ENCODE data around the gene ERMP1.
"Not testable (repeated sequence)": the region's sequence is repeated elsewhere in the genome, so short reads cannot be mapped to it uniquely, and the experiment has no call there.

Gene ERMP1

DNA sequence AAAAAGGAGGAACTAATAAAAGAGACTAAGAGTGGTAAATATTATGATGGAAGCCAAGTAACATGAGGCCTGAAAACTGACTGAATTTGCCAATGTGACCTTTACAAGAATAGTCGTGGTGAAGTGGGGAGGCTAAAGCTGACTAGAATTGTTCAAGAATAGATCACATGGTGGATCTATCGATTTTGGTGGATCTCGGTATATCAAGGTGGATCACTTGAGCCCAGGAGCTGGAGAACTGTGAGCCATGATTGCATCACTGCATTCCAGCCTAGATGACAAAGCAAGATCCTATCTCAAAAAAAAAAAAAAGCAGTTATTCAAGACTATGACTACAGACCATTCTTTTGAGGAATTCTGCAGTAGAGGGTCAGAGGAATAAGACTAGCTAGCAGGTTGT lies 15.1 kb downstream of the ERMP1 start:
- DNase-seq (ENCODE audit: low spot score): no peak

DNA sequence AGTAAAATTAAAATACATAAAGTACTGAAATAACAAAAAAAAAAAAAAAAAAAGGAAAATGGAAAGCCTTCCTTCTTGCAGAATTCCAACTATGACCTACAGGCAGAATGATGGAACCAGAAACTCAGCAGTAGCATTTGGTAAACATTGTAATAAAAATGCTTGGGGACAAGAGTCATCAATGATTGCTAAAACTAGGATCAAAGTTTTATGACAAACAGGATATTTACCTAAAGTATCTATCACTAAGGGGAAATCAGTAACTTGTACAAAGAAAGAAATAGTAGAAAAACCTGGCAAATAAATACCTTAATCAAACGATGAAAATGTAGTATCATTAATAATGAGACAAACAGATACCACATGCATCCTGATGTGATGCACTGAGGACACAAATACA lies 17.5 kb downstream of the ERMP1 start:
- no peak for DNase-seq (ENCODE audit: low spot score)

DNA sequence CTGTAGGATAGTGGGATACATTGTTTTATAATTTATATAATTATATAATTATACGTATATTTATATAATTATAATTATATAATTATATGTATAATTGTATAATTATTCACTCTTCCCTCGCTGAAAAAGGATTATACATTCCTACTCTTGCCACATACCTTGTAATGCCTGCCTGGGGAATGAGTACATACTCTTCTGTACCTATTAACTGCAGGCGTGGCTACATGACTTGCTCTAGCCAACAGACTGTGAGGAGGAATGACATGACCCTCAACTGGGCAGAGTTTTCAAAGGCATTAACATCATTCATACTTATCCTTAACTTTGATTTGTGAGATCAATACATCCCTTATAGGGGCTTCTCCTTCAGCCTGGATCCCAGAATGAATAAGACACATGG lies 19.1 kb downstream of the ERMP1 start:
- no peak for DNase-seq (ENCODE audit: low spot score)

DNA sequence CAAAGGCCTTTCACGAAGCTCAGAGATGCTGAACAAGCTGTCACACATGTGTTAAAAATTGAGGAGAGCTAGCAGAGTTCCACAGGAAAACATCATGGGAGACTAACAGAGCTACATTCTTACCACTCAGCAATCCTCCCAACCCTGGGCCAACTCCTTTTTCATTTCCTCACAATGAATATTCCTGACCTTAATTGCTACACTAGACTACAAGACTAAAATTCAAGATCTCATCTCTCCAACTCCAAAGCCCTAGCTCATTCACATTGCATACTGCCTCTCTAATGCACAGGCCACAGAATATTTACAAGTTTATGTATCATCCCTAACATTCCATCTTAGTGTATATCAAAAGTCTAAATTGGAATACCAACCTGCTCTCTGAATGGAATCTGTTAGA lies 21.2 kb downstream of the ERMP1 start:
- no peak for DNase-seq (ENCODE audit: low spot score)

DNA sequence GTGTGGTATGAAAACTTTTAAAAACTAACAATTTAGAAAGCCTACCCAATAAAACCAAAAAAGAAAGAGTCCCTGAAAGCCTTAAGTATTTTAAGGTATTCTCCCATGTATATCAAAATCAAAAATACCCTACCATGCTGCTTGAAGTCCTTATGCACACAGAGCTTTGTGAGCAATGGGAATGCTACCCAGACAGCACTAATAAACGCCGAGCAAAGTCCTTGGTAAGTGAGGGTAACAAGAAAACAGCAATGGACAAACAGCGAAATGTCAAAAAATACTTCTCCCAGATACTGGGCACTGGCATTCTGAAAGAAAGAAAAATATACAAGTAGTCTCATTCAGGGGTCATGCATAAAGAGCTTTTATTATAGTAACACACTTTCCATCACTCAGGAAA lies 27.4 kb downstream of the ERMP1 start:
- no peak for DNase-seq (ENCODE audit: low spot score)

DNA sequence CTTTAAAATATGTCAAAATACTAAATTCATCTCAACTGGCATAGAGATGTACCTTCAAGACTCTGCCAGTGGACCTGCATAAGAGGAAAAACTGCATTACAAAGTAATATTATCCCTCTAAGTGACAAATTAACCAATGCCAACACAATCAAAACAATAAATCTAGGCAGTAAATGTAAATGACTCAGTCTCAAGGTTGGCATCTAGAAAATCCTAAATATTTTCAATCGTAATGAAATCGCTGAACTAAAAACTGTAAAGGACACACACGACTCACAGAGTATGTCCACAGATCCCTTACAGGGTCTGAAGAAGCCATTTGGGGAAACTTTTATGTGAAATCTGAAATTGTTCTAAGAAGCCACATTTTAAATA lies 31.2 kb downstream of the ERMP1 start:
- DNase-seq (ENCODE audit: low spot score): no peak

DNA sequence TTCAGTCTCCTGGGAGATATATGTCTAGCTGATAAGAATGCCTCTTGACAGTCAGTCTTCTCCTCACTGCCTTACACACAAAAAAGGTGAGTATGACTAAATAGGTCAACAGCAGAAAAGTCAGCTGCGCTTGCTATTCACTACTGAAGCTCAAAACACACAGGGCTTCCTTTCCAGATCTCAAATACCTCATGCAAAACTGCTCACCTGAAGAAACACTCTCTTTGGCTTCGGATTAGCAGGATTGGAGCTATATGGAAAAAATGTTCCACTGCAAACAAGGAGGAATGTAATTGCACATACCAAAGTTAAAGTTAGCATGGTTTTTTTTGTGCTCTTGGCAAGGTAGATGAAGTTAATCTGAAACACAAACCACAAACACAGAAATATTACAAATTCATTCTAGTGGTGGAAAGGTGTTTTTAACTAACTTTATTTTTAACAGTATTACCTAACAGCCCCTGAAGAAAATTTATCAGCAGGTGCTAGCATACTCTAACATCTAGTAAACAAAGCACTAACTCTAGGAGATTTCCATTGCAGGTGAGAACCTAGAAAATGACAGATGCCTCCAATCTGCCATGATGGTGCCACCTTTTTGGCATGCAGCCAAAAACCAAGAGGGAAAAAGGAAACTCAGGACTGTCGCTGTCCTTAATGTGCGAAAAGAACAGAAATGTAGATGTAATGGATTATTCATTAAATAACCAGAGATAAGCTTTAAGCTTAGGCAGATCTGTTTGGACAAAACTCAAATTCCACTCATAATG lies 31.8 kb downstream of the ERMP1 start:
- DNase-seq (ENCODE audit: low spot score): no peak

DNA sequence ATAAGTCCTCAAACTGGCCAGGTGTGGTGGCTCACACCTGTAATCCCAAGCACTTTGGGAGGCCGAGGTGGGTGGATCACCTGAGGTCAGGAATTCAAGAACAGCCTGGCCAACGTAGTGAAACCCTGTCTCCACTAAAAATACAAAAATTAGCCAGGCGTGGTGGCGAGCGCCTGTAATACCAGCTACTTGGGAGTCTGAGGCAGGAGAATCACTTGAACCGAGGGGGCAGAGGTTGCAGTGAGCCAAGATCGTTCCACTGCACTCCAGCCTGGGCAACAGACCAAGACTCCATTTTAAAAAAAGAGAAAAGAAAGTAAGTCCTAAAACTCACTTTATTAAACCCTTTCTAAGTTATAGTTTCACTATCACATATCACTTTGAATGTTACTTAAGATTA lies 32.5 kb downstream of the ERMP1 start:
- not testable (repeated sequence) for DNase-seq (ENCODE audit: low spot score)

DNA sequence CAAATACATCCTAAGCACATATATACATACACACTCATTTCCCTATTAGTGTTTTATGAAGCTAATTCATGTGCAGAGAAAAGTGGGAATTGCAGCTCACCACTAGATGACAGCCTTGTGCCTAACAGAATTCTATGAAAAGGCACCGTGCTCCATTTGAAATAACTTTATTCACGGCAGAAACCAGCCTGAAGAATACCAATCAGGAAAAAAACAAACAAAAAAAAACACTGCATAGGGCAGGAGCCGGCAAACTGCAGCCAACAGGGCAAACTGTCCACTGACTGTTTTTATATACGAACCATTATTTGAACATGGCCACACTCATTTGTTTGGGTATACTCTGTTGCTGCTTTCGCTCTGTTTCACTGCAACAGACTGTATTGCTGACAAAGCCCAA lies 33.6 kb downstream of the ERMP1 start:
- DNase-seq (ENCODE audit: low spot score): peak; percentile 29

DNA sequence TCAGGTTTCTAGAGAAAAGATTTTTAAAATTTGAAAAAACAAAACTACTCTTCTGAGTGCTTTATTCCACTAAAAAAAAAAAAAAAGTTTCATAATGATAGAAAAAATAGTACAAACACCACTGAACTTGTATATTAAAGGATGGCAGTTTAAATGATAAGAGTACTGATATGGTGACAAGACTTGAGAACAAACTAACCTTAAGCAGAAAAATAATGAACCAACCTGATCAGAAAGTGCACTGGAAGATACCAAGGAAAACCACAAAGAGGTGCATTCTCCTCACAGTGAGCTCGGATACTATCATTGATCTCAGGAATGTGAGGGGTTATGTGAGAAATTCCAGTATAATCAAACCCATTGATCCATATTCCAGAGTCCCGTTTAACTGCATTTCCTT lies 34.3 kb downstream of the ERMP1 start:
- no peak for DNase-seq (ENCODE audit: low spot score)

DNA sequence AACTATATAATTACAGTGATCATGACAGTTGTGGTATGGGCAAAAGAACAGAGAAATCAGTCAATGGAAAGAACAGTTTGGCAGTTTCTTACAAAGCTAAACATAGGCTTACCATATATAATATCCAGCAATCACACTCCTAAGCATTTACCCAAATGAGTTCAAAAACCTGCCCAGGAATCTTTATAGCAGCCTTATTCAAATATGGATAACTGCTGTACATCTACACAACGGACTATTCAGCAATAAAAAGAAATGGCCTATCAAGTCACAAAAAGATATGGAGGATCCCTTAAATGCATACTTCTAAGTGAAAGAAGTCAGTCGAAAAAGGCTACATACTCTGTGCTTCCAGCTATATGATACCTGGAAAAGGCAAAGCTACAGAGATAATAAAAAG lies 36.6 kb downstream of the ERMP1 start:
- no peak for DNase-seq (ENCODE audit: low spot score)

DNA sequence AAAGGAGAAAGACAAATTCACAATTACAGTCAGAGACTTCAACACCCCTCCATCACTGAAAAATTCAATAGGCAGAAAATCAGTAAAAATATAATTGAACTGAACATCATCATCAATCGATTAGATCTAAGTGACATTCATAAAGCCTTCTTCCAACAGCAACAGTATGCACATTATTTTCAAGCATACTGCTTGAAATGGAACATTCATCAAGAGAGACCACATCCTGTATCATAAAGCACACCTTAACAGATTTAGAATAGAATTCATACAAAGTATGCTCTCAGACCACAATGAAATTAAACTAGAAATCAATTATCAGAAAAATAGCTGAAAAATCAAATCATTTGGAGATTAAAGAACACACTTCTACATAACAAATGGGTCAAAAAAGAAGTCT lies 39.1 kb downstream of the ERMP1 start:
- DNase-seq (ENCODE audit: low spot score): no peak

DNA sequence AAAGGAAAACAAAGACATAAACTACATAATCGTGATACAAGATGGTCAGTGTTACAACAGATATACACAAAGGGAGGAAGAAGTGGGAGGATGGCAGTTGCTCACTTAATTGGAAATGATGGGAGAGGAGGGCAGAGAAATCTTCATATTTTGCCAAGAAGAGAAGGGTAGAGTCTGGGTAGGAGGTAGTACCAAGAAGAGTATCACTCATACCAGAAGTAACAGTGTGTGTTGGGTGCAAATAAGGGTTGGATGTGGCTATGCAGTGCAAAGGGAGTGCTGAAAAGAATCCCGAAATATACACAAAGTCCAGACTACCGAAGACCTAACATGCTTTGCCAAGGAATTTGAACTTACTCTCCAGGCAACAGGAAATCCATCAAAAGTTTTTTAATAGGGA lies 41.0 kb downstream of the ERMP1 start:
- no peak for DNase-seq (ENCODE audit: low spot score)

DNA sequence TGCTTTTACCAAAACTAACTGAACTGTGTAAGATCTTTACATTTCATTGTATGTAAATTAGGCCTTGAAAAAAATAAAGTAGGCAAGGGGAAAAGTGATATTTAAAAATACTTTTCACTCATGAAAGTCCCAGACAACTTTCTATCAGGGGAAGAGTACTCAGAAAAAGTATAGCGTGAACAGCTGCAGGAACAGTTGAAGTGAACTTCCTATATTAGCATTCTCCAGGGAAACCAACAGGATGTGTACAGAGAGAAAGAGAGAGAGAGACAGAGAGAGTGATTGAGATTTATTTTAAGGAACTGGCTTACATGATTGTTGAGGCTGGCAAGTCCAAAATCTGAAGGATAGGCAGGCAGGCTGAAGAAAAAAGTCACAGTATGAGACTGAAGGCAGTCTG lies 42.0 kb downstream of the ERMP1 start:
- no peak for DNase-seq (ENCODE audit: low spot score)

DNA sequence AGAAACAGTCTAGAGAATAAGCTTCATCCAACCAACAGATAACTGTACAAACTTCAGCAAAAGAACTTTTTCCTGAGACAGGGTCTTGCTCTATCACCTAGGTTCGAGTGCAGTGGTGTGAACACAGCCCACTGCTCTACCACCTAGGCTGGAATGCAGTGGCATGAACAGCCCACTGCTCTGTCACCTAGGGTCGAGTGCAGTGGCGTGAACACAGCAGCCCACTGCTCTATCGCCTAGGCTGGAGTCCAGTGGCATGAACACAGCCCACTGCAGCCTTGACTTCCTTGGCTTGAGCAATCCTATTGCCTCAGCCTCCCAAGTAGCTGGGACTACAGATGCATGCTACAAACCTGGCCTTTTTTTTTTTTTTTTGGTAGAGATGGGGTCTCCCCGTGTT lies 43.4 kb downstream of the ERMP1 start:
- DNase-seq (ENCODE audit: low spot score): no peak

DNA sequence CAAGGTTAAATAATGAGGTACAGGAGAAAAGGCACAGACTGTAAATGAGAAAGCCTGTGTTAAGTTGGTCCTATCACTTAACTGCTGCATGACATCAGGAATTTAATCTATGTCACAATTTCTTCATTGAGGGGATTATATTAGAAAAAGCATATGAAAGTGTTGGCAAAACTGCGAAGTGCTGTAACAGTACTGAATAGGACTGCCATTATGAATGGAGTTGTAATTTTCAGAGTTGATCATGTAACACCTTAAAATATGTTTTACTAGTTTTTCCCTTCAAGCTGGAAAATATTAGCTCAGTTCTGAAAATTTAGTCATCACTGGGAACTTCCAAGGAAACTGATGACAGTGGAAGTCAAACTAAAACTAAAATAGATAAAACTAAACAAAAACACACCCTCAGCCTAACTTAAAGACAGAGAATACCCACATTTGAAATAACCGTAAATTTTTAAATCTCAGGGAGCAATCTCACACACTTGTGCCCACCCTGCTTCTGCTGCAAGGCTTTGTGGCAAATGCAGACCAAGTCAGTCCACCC lies 45.1 kb downstream of the ERMP1 start:
- no peak for DNase-seq (ENCODE audit: low spot score)

DNA sequence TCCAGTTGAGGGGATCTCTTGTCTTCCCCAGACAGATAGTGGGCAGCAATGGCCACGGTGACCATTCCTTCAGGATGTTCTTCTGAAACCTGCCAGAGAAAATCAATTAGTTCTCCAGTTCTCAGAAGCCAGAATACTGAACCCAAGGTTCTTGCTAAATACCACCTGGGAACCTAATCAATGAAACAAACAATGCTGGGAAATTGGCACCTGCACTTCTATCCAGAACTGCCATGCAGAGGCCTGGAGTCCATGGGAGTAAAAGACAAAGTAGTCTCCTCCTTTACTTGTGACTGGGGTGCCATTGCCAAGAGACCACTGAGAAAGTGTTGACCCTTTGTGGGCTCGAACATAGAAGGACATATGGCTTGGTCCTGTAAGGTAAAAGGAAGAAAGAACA lies 45.7 kb downstream of the ERMP1 start:
- no peak for DNase-seq (ENCODE audit: low spot score)

DNA sequence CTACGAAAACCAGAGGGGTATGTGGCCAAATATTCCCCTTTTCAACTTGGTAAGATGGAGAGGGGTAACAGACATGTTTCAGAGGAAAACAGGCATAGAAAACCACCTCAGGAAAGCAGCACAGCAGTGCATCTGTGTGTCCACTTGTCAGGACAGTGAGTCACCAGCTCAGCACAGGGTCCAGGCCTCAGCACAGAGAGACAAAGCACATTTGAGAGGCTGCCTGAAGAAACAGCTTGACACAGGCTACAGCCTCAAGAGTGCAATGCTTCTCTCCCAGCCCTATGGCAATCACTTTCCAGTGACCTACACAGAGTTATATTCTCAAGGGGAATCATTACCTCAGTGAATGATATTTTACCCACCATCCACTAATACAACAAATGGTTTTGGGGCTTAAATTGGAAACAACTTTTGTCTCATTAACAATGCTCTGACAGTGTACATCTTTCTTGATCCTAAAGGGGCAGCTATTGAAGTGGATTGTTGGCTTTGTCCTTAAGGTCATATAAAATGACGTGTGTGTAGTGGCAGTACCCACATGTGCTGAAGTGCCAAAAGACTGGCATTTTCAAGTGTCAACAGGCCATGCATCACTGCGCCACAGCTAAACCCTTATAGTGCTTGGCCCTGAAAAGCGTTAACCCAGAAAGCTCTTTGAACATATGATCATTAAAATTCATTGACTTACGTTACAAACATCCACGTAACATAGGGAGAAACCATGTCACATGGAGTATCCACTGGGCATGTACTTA lies 46.4 kb downstream of the ERMP1 start:
- DNase-seq (ENCODE audit: low spot score): no peak

DNA sequence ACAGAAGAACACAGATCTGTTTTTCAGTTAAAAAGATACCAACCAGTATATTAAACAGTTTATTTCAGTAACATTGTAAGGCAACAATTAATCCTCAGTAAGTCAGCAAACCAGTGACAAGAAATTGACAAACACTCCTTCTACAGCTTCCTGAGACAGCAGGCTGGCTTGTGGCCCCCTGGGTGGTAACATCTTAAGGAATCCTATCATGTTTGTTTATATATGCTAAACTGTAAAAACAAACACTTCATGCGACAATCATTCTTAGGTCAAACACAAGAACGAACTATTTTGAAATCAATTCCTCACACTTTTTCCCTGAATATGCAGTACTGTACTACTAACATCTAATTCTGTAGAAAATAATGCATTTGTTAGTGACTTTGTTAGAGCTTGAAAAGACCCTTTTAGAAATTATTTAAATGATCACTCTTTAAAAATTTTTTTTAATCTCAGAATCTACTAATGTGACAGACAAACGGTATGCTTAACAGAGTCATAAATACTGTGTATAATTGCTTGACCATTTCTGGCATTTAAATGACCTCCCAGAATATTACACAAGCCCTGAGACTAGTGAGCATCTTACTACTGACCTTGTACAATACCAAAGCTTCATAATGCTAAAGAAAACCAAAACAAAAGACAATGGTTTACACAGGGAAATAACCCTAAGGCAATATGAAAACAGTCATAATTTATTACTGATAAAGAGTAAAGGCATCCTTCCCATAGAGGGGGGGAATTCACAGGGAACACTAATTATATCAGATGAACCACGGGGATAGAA lies 48.2 kb downstream of the ERMP1 start:
- DNase-seq (ENCODE audit: low spot score): no peak

DNA sequence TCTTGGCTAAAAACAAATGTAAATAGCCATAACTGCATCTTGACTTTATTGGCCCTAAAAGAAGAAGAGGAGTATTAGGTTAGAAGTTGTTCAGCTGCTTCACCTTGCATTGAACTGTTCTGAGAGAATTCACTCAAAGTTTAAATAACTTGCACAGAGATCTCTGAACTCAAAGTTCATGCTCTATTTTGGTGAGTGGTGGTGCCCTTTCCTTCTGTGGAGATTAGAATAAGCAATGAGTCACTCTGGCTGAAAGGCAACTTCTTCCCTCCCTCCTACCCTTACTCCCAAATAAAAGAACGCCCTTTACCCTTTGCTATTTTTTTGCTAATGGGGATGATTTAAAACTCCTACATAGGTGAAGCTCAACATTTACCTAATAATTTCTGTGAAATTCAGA lies 48.9 kb downstream of the ERMP1 start:
- DNase-seq (ENCODE audit: low spot score): no peak

DNA sequence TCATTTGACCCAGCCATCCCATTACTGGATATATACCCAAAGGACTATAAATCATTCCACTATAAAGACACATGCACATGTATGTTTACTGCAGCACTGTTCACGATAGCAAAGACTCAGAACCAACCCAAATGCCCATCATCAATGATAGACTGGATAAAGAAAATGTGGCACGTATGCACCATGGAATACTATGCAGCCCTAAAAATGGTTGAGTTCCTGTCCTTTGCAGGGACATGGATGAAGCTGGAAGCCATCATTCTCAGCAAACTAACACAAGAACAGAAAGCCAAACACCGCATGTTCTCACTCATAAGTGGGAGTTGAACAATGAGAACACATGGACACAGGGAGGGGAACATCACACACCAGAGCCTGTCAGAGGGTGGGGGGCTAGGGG lies 49.5 kb downstream of the ERMP1 start:
- DNase-seq (ENCODE audit: low spot score): not testable (repeated sequence)

DNA sequence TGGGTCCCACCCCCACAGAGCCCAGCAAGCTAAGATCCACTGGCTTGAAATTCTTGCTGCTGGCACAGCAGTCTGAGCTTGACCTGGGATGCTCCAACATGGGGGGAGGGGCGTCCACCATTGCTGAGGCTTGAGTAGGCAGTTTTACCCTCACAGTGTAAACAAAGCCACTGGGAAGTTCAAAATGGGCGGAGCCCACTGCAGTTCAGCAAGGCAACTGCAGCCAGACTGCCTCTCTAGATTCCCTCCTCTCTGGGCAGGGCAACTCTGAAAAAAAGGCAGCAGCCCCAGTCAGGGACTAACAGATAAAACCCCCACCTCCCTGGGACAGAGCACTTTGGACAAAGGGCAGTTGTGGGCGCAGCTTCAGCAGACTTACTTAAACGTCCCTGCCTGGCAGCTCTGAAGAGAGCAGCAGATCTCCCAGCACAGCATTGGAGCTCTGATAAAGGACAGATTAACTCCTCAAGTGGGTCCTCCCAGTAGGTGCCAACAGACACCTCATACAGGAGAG lies 53.2 kb downstream of the ERMP1 start:
- not testable (repeated sequence) for DNase-seq (ENCODE audit: low spot score)

DNA sequence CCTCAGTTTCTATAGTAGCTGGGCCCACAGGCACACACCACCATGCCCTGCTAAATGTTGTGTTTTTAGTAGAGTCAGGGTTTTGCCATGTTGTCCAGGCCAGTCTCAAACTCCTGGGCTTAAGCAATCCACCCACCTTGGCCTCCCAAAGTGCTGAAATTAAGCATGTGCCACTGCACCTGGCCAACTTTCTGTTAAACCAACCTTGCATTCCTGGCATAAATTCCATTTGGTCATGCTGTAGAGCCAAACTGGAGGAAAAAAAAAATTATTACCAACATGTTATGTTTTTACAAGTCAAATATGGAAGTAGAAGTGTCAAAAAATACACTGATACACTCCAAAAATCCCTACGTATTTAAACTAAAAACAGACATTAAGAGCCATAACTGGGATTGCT lies 54.1 kb downstream of the ERMP1 start:
- no peak for DNase-seq (ENCODE audit: low spot score)

Data from hepatic stellate cell (primary cell).